Measurements from ENCODE around the gene MSH3.

GRCh38 chr5:80705216-80705769 lies 50.8 kb downstream of the MSH3 start:
- TF ChIP-seq GATA3 (IDR thresholded peaks at IDR 0.05; ENCODE audit: low read depth, low read length) (no peak), GATA2 (IDR thresholded peaks at IDR 0.05; ENCODE audit: low read depth, low read length) (no peak)
